Ishikawa (cell line): Measurements from ENCODE around the gene DYNLRB1.

Experiments used
- CEBPB ChIP-seq: IDR thresholded peaks from 2 replicates; pipeline ENCODE4 v1.6.1; 2012
- CREB1 ChIP-seq: IDR thresholded peaks from 2 replicates; pipeline ENCODE4 v1.6.1; 2012; ENCODE audit warnings: low read depth
- EGR1 ChIP-seq: IDR thresholded peaks from 2 replicates; pipeline ENCODE4 v1.6.1; 2012
- EP300 ChIP-seq: IDR thresholded peaks from 2 replicates; pipeline ENCODE4 v1.6.1; 2012; ENCODE audit warnings: borderline replicate concordance
- FOXM1 ChIP-seq: IDR thresholded peaks from 2 replicates; pipeline ENCODE4 v1.6.1; 2012; ENCODE audit warnings: low read depth, borderline replicate concordance
- MAX ChIP-seq: IDR thresholded peaks from 2 replicates; pipeline ENCODE4 v1.6.1; 2012
- NFIC ChIP-seq: IDR thresholded peaks from 2 replicates; pipeline ENCODE4 v1.6.1; 2012
- RAD21 ChIP-seq: IDR thresholded peaks from 2 replicates; pipeline ENCODE4 v1.6.1; 2012; ENCODE audit warnings: low read depth
- REST ChIP-seq: IDR thresholded peaks from 2 replicates; pipeline ENCODE4 v1.6.1; 2012; ENCODE audit warnings: low read depth, mild to moderate bottlenecking
- TAF1 ChIP-seq: IDR thresholded peaks from 2 replicates; pipeline ENCODE4 v1.6.1; 2012; ENCODE audit warnings: low read depth, mild to moderate bottlenecking
- TCF12 ChIP-seq: IDR thresholded peaks from 2 replicates; pipeline ENCODE4 v1.6.1; 2012; ENCODE audit warnings: low read depth
- TEAD4 ChIP-seq: IDR thresholded peaks from 2 replicates; pipeline ENCODE4 v1.6.1; 2012
- USF1 ChIP-seq: IDR thresholded peaks from 2 replicates; pipeline ENCODE4 v1.6.1; 2012
- YY1 ChIP-seq: IDR thresholded peaks from 2 replicates; pipeline ENCODE4 v1.6.1; 2012; ENCODE audit warnings: low read depth
- ZBTB7A ChIP-seq: IDR thresholded peaks from 2 replicates; pipeline ENCODE4 v1.6.1; 2012; ENCODE audit warnings: low read depth

The DYNLRB1 gene

GRCh38 chr20:34515484-34516246, 557 bp upstream of the DYNLRB1 start:
- peak; percentile 29; the same call in 1 of the 2 replicates for TF ChIP-seq CEBPB
- 0 out of 2 replicates have a peak, but pooled peaks have one; percentile 1 for TF ChIP-seq NFIC
- TF ChIP-seq TEAD4, result no peak
- TF ChIP-seq REST, result no peak

- no peak for TF ChIP-seq REST
- no peak for TF ChIP-seq NFIC
- TF ChIP-seq RAD21, result no peak
- no peak for TF ChIP-seq TCF12
- TF ChIP-seq ZBTB7A, result no peak
- TF ChIP-seq USF1, result no peak
- TF ChIP-seq MAX, result no peak
- TF ChIP-seq CEBPB, result no peak
- no peak for TF ChIP-seq EP300
- TF ChIP-seq FOXM1, result no peak
- no peak for TF ChIP-seq CREB1
Measured at GRCh38 chr20:34517114-34517505, 888 bp downstream of the DYNLRB1 start.

GRCh38 chr20:34522969-34523871, 7.0 kb downstream of the DYNLRB1 start:
- no peak for TF ChIP-seq NFIC
- TF ChIP-seq RAD21, result peak; percentile 66

GRCh38 chr20:34524426-34524825, 8.2 kb downstream of the DYNLRB1 start:
- TF ChIP-seq USF1, result no peak

- no peak for TF ChIP-seq ZBTB7A
- TF ChIP-seq CREB1, result no peak
- no peak for TF ChIP-seq TCF12
- TF ChIP-seq TEAD4, result no peak
- TF ChIP-seq EGR1, result no peak
- no peak for TF ChIP-seq CEBPB
- no peak for TF ChIP-seq YY1
- TF ChIP-seq FOXM1, result no peak
- no peak for TF ChIP-seq MAX
- TF ChIP-seq RAD21, result no peak
- TF ChIP-seq EP300, result no peak
- no peak for TF ChIP-seq USF1
- TF ChIP-seq NFIC, result no peak
- no peak for TF ChIP-seq TAF1
- TF ChIP-seq REST, result no peak
Measured at GRCh38 chr20:34525342-34525708, 9.1 kb downstream of the DYNLRB1 start.
